Measurements from ENCODE around the gene GPANK1. TPM values are rescaled to one million over a fixed set of nuclear protein-coding genes. Genes with fewer than 3 reads are reported as not detected.

Gene GPANK1
- total RNA-seq, 4 donors from 2014 or later, result 15.8 to 21.0 (median 19.4) TPM

- under 1% methylated on average over 31 of the region's 63 CpGs for WGBS
- Histone ChIP-seq H3K27ac (replicated peaks in 1 of 4) (peak within 1 kb of the TSS; percentile 95 to 99 (median 98)), H3K27me3 (no peaks in the 10 kb centered on the region), H3K4me1 (peaks cover 54 to 71% (median 62%) of the 10 kb centered on the region in 4 donors), H3K4me3 (peak within 1 kb of the TSS; percentile 66 to 93 (median 78)), H3K9me3 (no peaks in the 10 kb centered on the region), H3K36me3 (peaks cover 31 to 56% (median 53%) of the 10 kb centered on the region in 4 donors)
- DNase-seq (ENCODE audit: extremely low spot score), result peak; percentile 100
- TF ChIP-seq, protein P1, sequence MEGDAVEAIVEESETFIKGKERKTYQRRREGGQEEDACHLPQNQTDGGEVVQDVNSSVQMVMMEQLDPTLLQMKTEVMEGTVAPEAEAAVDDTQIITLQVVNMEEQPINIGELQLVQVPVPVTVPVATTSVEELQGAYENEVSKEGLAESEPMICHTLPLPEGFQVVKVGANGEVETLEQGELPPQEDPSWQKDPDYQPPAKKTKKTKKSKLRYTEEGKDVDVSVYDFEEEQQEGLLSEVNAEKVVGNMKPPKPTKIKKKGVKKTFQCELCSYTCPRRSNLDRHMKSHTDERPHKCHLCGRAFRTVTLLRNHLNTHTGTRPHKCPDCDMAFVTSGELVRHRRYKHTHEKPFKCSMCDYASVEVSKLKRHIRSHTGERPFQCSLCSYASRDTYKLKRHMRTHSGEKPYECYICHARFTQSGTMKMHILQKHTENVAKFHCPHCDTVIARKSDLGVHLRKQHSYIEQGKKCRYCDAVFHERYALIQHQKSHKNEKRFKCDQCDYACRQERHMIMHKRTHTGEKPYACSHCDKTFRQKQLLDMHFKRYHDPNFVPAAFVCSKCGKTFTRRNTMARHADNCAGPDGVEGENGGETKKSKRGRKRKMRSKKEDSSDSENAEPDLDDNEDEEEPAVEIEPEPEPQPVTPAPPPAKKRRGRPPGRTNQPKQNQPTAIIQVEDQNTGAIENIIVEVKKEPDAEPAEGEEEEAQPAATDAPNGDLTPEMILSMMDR (IDR thresholded peaks at IDR 0.05), result no peak
- TF ChIP-seq POLR2A (IDR thresholded peaks at IDR 0.05; ENCODE audit: low read depth), result peak; percentile 65
- peak; percentile 93 for TF ChIP-seq POLR2AphosphoS5 (IDR thresholded peaks at IDR 0.05)
- TF ChIP-seq EP300 (IDR thresholded peaks at IDR 0.05), result no peak
- intact Hi-C loops (cut with DNase I), result no loop called here
Measured at GRCh38 chr6:31665501-31666336, 922 bp upstream of the GPANK1 start, which contains the start of gene CSNK2B. CSNK2B (plus strand) TSS chr6:31666080; CDS start chr6:31666832, 752 bp downstream.

DNA sequence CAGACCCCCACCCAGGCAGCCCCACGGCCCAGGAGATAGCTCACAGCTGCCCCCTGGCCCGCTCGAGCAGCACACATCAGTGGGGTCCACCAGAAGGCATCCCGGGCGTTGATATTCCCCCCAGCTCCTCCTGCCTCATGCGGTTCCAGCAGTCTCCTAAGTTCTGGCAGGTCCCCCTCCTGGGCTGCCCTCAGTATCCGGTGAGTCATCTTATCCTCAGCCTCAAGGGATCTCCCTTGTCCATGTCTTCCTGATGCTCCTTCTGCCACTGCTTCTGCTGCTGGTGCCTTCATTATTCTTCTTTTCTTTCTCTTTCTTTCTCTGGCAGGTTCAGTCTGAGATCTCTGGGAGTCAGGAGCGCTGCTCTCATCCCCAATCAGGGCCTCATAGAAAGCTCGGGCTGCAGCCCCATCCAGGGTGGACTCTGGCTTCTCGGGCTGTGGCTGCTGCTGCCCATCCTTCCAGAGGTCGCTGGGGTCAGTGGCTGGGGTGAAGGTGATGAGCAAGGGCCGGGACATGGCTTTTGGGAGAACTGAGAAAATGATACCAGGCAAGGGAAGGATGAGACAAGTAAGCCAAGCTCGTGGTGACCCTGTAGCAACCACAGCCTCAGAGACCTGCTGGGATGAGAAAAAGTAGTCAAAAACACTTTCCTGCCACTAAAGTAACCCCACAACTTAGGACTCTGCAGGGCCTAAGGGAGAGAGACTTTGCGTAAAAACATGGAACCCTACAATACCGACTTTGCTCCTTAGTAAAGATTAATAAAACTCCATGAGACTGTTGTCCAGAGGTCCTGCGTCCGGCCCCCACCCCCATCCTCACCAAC is 622 bp downstream of the GPANK1 start:
- Histone ChIP-seq H3K27me3 (no peaks in the 10 kb centered on the region), H3K4me1 (peaks cover 59 to 79% (median 70%) of the 10 kb centered on the region in 4 donors), H3K4me3 (peak overlapping the region; percentile 66 to 93 (median 78)), H3K9me3 (no peaks in the 10 kb centered on the region), H3K27ac (replicated peaks in 1 of 4) (peak overlapping the region; percentile 95 to 99 (median 98)), H3K36me3 (peaks cover 16 to 41% (median 38%) of the 10 kb centered on the region in 4 donors)
- intact Hi-C loops (cut with DNase I), result no loop called here
- WGBS, result 15% methylated on average over 16 of the region's 17 CpGs
- DNase-seq (ENCODE audit: extremely low spot score), result no peak
- TF ChIP-seq, protein P1 (IDR thresholded peaks at IDR 0.05), result no peak
- TF ChIP-seq POLR2A (IDR thresholded peaks at IDR 0.05; ENCODE audit: low read depth) (no peak), POLR2AphosphoS5 (IDR thresholded peaks at IDR 0.05) (peak; percentile 48 to 54), EP300 (IDR thresholded peaks at IDR 0.05) (no peak)

DNA sequence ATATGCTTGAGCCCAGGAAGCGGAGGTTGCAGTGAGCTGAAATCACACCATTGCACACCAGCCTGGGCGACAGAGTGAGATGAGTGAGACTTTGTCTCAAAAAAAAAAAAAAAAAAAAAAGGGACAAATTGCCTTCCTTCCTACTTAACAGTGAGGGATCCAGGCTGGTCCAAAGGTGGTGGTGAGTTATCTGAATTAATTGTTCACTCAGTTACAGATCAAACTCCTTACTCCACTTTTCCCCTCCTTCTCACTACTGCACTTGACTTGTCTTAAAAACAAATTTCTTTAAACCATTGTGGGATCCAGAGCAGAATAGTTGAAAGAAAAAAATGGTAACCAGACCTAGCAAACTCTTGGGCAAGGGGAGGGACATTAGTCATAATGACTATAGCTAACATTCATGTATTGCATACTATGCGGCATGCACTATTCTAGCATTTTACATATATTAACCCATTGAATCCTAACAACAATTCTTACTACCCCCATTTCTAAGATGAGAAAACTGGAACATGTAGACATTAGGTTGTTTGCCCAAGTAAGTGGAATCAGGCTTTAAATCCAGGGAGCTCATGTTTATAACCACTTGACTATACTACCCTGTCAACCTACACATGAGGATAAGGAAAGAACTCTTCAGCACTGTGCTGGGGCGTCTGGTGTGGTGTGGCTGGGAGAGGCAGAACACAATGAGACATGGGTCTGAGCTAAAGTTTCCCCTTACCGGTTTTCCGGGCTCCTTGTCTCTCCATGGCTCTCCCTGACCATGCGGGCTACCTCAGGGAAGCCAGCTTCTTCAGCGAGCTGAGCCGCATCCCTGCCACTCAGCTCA is 1.5 kb downstream of the GPANK1 start:
- peaks cover 67 to 79% (median 74%) of the 10 kb centered on the region in 4 donors for H3K4me1 ChIP-seq
- intact Hi-C loops (cut with DNase I), result no loop called here
- 64% methylated on average over 9 of the region's 9 CpGs for WGBS

More for the DNA sequence above, 1.5 kb downstream of the GPANK1 start:
- peak overlapping the region; percentile 95 to 99 (median 98) for H3K27ac ChIP-seq (replicated peaks in 1 of 4)
- no peaks in the 10 kb centered on the region for H3K27me3 ChIP-seq
- no peak for DNase-seq (ENCODE audit: extremely low spot score)
- H3K4me3 ChIP-seq, result peak overlapping the region; percentile 66 to 93 (median 78)
- peaks cover 7 to 33% (median 33%) of the 10 kb centered on the region in 4 donors for H3K36me3 ChIP-seq
- TF ChIP-seq EP300 (IDR thresholded peaks at IDR 0.05) (no peak), POLR2A (IDR thresholded peaks at IDR 0.05; ENCODE audit: low read depth) (no peak), POLR2AphosphoS5 (IDR thresholded peaks at IDR 0.05) (no peak)
- TF ChIP-seq, protein P1 (IDR thresholded peaks at IDR 0.05), result no peak
- no peaks in the 10 kb centered on the region for H3K9me3 ChIP-seq
